HG02870 (cell line): Measurements from ENCODE around the gene TRPC4AP.

Experiments
- ATAC-seq: cut with Tn5 transposase; IDR thresholded peaks from one replicate; pipeline ENCODE4 v1.9.1; 2021; ENCODE audit warnings: mild to moderate bottlenecking, moderate library complexity; ENCODE audit not compliant: unreplicated experiment

Gene TRPC4AP

DNA sequence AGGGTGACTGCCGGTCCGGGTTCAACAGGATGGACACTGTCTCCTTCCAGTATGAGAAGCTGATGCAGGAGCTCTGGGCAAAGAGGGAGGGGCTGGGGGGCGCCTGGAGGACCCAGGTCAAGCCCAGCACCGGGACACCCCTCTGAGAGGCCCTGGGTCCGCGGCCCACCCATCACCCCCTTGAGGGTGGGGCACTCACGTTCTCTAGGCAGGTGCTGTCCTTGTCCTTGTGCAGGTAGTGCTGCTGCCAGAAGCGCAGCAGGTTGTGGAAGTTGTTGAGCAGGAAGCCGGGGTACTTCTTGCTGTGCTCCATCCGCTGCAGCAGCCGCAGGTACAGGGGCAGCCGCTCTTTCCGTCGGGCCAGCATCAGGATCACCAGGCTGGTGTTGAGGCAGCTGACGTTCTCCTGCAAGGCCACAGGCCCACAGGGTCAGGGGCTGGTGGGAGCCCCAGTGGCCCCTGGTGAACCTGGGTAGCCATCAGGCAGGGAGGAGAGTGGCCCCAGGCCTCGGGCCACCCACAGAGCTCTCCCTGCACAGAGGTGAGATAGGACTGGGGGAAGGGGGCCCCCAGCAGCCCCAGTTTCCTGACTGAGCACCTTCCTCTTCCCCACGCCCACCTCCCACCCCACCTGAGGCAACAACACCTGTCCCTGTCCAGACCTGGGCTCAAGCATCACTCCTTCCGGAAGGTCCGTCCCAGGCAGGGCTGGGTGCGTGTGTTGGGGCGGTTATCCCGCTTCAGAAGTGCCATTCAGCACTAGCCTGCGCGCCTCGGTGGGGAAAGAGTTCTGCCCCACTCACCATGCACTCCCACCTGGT is 89.2 kb downstream of the TRPC4AP start:
- no peak for ATAC-seq

DNA sequence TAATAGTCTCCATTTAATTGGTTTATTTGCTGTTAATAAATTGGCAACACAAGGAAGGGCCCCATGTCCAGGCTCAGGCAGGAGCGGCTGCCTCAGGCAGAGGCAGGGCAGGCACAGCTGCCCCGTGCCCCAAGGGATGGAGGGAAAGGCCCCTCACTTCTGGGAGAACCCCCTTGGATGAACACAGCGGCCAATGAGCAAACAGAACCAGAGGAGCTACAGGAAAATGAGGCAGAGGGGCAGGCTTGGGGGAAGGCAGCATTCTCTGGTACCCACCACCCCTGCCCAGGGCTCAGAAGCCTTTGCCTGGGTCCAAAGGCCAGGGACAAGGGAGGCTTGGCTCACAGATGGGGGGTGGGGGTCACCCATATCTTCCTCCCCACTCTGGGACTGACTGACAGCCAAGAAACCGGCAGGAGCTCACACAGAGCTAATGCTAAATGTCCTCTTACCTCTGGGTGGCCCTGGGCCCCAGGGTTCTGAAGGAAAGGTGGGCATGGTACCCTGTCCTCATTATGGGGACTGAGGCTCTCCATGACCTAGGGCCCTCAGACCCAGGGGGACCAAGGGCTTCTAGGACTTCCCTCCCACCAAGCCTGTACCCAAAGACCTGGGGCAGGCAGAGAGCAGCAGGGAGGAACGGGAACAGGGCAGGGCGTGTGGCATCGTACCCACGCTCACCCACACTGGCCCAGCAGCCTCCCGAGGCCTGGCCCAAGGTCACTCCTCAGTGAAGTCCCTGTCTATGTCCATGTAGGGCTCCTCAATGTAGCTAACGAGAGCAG is 90.0 kb downstream of the TRPC4AP start:
- ATAC-seq: no peak

DNA sequence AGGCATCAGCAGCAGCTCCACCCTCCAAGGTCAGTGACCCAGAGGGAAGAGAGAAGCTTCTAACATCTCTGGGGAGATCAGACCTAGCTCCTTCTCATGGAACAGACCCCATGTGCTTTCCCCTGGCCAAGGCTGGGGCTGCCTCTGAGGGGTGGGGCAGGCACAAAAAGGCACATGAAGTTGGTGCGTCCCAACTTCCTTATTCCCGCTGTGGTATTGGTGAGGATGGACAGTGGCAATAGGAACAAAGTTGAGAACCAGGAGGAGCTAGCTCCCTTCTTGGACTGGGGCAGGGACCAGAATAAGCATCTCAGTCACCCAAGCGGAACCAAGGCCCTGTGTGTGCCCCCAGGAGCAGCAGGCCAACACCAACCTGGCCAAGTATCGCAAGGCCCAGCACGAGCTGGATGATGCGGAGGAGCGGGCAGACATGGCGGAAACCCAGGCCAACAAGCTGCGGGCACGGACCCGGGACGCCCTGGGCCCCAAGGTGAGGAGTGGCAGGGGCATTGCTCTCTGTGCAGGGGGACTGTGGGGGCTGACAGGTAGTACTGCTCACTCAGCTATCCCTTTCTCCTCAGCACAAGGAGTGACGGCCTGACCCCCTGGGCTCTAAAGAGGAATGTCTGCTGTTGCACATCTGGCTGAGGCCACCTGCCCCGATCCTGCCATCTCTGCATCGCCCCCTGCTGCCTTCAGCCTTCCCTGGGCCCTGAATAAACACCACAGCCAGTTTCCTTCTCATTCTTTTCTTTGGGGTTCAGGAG is 90.8 kb downstream of the TRPC4AP start:
- ATAC-seq: no peak

DNA sequence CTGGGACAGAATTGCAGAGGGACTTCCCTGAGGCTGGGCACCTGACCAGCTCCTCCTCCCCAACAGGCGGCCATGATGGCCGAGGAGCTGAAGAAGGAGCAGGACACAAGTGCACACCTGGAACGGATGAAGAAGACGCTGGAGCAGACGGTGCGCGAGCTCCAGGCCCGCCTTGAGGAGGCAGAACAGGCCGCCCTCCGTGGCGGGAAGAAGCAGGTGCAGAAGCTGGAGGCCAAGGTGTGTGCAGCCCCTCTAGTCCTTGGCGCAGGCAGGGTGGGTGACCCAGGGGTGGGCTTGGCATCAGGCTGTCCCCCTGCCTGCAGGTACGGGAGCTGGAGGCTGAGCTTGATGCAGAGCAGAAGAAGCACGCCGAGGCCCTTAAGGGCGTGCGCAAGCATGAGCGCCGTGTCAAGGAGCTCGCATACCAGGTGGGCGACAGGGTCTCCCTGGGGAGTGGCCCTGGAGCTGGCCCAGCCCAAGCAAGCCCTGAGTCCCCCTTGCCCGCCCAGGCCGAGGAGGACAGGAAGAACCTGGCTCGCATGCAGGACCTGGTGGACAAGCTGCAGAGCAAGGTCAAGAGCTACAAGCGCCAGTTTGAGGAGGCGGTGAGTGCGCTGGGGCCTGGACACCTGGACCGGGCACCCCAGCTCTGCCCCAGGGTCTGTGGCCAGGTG is 91.5 kb downstream of the TRPC4AP start:
- no peak for ATAC-seq

DNA sequence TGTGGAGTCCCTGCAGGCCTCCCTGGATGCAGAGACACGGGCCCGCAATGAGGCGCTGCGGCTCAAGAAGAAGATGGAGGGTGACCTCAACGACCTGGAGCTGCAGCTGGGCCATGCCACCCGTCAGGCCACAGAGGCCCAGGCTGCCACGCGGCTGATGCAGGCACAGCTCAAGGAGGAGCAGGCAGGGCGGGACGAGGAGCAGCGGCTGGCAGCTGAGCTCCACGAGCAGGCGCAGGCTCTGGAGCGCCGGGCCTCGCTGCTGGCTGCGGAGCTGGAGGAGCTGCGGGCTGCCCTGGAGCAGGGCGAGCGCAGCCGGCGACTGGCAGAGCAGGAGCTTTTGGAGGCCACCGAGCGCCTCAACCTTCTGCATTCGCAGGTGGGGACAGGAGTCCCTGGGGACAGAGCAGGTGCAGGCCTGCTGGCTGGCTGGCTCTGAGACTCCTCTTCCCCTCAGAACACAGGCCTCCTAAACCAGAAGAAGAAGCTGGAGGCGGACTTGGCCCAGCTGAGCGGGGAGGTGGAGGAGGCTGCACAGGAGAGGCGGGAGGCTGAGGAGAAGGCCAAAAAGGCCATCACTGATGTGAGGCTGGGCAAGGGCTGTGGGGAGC is 92.2 kb downstream of the TRPC4AP start:
- no peak for ATAC-seq

DNA sequence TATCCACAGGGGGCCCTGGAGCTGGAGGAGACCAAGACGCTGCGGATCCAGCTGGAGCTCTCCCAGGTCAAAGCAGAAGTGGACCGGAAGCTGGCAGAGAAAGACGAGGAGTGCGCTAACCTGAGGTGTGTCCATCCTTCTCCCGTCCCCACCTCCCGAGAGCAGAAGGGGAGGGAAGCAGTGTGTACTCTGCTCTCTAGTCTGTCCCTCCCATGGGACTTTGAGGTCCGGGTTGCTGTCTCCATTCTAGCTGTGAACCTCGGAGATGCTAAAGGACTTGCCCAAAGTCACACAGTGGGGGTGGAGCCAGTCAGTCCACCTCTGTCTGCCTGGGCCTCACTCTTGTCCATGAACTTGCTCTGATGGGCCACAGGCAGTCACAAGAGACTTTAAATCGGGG is 92.8 kb downstream of the TRPC4AP start:
- ATAC-seq: no peak

DNA sequence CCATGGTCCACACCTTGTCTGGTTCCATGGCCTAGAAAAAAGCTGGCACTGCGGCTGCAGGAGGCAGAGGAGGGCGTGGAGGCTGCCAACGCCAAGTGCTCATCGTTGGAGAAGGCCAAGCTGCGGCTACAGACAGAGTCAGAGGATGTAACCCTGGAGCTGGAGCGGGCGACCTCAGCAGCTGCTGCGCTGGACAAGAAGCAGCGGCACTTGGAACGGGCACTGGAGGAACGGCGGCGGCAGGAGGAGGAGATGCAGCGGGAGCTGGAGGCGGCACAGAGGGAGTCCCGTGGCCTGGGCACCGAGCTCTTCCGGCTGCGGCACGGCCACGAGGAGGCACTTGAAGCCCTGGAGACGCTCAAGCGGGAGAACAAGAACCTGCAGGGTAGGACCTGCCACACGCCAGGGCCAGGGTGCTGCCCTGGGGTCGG is 93.6 kb downstream of the TRPC4AP start:
- no peak for ATAC-seq

DNA sequence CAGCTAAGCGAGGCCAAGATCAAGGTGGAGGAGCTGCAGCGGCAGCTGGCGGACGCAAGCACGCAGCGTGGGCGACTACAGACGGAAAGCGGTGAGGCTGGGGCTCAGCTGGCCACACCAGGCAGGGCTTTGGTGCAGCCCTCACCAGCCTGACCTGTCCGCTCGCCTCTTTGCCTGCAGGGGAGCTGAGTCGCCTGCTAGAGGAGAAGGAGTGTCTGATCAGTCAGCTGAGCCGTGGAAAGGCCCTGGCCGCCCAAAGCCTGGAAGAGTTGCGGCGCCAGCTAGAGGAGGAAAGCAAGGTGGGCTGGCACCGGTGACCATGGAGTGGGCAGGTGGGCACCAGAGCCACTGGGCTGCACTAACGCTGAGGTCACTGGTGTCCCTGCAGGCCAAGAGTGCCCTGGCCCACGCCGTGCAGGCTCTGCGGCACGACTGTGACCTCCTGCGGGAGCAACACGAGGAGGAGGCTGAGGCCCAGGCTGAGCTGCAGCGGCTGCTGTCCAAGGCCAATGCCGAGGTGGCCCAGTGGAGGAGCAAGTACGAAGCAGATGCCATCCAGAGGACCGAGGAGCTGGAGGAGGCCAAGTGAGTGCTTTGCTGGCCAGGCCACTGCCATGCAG is 94.2 kb downstream of the TRPC4AP start:
- ATAC-seq: no peak

DNA sequence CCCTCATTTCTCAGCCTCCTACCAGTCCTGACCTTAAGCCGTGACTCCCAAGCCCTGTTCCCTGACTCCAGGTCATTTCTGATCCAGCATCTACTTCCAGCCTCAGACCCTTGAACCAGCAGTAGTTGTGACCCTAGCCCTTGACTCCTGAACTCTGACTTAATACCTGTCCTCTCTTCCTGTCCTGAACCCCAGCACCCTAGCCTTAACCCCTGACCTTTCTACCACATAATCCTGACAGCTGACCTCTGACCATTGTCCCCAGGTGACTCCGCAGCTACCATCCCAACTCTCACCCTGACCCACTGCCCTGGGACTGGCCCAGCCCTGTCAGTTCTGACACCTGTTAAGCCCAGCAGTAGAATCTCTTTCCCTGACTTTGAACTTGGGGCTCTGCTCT is 94.8 kb downstream of the TRPC4AP start:
- ATAC-seq: no peak

DNA sequence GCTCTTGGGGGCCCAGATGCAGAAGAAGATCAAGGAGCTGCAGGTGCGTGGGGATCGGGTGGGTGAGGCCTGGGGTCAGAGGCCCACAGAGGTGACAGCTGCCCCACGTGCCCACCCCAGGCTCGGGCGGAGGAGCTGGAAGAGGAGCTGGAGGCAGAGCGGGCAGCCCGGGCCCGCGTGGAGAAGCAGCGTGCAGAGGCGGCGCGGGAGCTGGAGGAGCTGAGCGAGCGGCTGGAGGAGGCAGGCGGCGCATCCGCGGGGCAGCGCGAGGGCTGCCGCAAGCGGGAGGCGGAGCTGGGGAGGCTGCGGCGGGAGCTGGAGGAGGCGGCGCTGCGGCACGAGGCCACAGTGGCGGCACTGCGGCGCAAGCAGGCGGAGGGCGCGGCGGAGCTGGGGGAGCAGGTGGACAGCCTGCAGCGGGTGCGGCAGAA is 95.5 kb downstream of the TRPC4AP start:
- no peak for ATAC-seq

DNA sequence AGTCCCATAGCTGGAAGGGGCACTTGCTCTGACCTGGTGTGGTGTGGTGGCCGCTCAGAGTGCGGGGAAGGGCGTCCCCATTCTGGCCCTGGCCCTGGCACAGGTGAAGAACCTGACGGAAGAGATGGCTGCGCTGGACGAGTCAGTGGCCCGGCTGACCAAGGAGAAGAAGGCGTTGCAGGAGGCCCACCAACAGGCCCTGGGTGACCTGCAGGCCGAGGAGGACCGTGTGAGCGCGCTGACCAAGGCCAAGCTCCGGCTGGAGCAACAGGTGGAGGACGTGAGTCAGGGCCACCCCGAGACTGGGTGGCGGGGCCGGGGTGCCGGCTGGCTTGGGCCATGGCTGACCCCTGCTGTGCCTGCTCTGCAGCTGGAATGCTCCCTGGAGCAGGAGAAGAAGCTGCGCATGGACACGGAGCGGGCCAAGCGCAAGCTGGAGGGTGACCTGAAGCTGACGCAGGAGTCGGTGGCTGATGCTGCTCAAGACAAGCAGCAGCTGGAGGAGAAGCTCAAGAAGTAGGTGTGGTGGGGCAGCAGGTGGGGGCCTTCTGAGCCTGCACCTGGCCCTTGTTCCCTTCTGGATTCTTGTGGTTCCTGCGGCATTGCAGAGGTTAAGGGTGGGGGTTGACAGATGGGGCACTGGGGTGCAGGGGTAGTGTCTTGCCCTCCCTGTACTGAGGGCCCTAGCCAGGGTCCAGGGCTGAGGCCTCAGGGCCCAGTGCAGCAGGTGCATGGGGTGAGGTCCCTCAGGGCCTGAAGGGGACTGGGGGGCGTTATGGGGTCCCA is 96.2 kb downstream of the TRPC4AP start:
- no peak for ATAC-seq

DNA sequence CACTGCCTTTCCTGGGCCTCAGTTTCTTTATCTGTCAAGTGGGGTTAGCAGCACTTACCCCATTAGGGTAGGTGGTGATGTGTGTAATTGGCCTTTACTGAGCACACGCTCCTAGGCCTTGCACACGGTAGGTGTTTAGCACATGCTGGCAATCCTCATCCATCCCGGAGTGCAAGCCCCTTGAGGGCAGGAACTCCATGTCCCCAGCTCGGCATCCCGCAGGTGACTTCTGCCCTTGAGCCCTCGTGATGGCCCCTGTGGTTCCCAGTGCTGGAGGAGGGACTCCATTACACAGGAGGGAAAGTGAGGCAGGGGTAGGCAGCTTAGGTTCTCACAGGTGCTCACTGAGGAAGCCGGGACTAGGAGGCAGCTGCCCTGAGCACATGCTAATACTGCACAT is 96.9 kb downstream of the TRPC4AP start:
- ATAC-seq: no peak

DNA sequence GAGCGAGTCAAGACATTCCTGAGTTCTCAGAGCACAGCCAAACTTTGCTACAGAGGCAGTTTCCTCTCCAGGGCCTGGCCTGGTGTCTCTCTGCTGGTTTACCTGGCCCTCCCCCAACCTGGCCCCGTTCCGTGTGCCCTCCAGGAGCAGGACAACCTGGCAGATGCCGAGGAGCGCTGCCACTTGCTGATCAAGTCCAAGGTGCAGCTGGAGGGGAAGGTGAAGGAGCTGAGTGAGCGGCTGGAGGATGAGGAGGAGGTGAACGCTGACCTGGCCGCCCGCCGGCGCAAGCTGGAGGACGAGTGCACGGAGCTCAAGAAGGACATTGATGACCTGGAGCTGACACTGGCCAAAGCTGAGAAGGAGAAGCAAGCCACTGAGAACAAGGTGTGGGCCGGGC is 97.4 kb downstream of the TRPC4AP start:
- ATAC-seq: no peak

DNA sequence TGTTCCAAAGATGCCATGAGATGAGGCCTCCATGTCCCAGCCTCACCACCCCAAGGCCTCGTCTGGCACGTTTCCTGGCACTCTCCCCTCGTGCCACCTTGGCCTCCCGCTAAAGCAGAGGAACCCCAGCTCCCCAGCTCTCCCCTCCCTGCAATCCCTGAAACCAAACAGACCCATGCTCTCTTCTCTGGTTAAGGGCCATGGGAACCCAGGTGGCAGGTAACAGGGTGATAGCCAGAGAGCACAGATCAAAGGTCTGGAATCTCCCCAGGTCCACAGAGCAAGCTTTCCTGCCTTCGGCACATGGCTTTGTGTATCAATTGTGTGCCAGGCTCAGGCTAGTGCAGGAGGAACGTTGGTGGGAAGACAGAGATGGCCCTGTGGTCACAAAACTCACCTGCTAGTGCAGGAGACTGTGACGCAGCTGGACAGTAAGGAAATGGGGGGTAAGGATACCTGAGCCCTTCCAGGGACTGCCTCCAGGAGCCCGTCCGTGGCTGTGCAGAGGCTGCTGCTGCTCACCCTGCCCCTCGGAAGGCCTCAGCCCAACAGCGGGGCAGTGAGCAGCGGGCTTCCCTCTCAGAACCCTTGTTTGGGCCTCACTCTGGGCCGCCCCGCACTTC is 98.0 kb downstream of the TRPC4AP start:
- ATAC-seq: no peak

DNA sequence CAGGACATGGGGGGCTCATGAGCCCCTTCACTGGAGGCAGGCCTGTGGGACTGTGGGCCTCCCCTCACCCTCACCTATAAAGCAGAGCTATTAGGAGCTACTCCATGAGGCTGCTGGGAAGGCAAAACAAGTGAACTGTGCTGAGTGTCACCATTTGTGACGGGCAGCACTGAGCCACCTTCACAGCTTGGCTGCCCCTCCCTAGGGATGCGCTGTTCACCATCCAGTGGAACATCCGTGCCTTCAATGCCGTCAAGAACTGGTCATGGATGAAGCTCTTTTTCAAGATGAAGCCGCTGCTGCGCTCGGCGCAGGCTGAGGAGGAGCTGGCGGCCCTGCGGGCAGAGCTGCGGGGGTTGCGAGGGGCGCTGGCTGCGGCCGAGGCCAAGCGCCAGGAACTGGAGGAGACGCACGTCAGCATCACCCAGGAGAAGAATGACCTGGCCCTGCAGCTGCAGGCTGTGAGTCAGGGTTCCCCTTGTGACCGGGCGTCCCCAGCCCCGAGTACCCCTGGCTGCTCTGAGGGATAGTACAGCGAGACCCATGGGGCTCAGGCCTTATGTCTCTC is 98.6 kb downstream of the TRPC4AP start:
- ATAC-seq: no peak

DNA sequence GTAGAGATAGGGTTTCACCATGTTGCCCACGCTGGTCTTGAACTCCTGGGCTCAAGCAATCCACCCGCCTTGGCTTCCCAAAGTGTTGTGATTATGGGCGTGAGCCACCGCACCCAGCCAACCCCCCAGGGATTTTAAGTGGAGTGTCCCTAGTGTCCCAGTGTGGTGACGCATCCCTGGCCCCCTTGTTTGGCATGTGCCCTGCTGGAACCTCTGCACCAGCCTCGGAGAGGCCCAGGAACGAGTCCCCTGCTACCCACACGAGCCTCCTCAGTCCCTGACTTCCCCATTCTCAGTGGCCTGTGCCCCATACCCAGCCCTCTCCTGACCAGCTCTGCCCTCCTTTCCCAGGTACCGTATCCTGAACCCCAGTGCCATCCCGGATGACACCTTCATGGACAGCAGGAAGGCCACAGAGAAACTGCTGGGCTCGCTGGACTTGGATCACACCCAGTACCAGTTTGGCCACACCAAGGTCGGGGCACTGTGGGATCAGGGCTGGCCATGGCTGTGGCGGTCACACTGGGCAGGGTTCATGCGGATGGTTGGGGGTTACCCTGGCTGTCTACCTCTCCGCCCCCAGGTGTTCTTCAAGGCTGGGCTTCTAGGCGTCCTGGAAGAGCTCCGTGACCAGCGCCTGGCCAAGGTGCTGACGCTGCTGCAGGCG is 99.7 kb downstream of the TRPC4AP start:
- ATAC-seq: no peak

DNA sequence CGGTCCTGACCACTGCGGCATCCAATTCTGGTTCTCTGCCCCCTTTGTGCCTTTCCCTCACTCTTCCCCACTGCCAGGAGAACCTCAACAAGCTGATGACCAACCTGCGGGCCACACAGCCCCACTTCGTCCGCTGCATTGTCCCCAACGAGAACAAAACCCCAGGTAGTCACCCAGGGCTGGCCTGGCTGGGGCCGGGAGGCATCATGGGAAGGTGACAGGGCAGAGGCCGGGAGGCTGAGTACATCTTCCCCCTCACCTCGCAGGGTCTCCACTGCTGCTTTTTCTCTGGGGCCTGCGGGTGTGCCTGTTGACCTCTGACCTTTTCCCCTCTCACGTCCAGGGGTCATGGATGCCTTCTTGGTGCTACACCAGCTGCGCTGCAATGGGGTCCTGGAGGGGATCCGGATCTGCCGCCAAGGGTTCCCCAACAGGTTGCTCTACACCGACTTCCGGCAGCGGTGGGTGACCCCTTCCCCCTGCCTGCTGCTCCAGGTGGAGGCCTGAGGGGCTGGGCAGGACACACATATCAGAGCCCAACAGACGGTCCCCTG is 101.9 kb downstream of the TRPC4AP start:
- ATAC-seq: no peak

DNA sequence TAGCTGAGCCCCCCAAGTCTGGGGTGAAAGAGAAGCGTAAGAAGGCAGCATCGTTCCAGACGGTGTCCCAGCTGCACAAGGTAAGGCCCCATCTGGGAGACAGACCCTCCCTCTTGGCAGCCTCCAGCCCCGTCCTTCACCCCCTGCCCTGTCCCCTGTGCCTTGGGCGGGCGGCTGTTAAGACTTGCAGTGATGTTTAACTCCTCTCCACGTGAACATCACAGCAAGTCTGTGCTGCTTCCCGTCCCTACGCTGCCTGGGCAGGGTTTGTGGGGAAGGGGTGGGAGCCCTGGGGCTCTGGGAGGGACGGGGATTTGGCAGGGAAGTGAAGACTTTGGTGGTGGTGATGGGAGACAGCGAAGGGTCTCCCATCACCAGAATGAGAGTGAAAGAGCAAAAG is 102.4 kb downstream of the TRPC4AP start:
- ATAC-seq: no peak
